ENCODE data around the gene KIRREL3. TPM values are rescaled to one million over a fixed set of nuclear protein-coding genes. Genes with fewer than 3 reads are reported as not detected.

Gene KIRREL3
- total and polyA plus RNA-seq, 2 of the 4 experiments (the other 2 are of a cell fraction) = 10.9 to 15.9 TPM

- H2BK5ac ChIP-seq (ENCODE audit: low read depth, low read length, poor library complexity, severe bottlenecking) = no peak overlapping the region
- H3K14ac ChIP-seq (replicated peaks; ENCODE audit: low read depth, low read length) = no peak overlapping the region
- 0 out of 2 replicates have a peak, but pooled peaks cover 2% of the 10 kb centered on the region for H3K9me1 ChIP-seq (ENCODE audit: insufficient read depth, low read length)
- H3K4me3 ChIP-seq (ENCODE audit: insufficient read depth, low read depth, low read length) = no peak overlapping the region
- no peak overlapping the region for H3K18ac ChIP-seq (ENCODE audit: low read depth, low read length)
- peaks cover 8% of the 10 kb centered on the region for H3K4me1 ChIP-seq (ENCODE audit: control insufficient read depth, insufficient read depth, low read length)
- no peak overlapping the region for H4K91ac ChIP-seq (ENCODE audit: insufficient read depth, low read depth, low read length)
- no peak overlapping the region for H2BK15ac ChIP-seq (ENCODE audit: low read depth, low read length)
- WGBS, 2 experiments (ENCODE audit: extremely low coverage in 2 of 2, insufficient read length in 1 of 2) = 60% methylated on average over 1 of the region's 4 CpGs; no CpG with 5 or more reads in 1 of the 2 experiments
- no peak overlapping the region for H3K56ac ChIP-seq (ENCODE audit: extremely low read depth, insufficient read depth, low read length)
- H3K4ac ChIP-seq (ENCODE audit: low read depth, low read length) = no peak overlapping the region
- no peak overlapping the region for H2AK9ac ChIP-seq (replicated peaks; ENCODE audit: low read depth, low read length, poor library complexity)
- H3K9ac ChIP-seq (ENCODE audit: low read depth, low read length) = no peak overlapping the region
- no TSS peak for BruUV-seq (replicated peaks)
- DNase-seq (no peak), ATAC-seq (ENCODE audit: low read depth) (no peak)
- in situ Hi-C loops (cut with MboI; ENCODE audit: low sequenced_read_pairs) = no loop called here
- H4K8ac ChIP-seq (ENCODE audit: low read depth in 2 of 2, low read length in 2 of 2) = no peak overlapping the region
- no peaks in the 10 kb centered on the region for H3K36me3 ChIP-seq (ENCODE audit: control insufficient read depth, insufficient read depth, low read length)
- H4K5ac ChIP-seq (ENCODE audit: low read depth, low read length) = no peak overlapping the region; the same call in 1 of the 2 replicates
- intact Hi-C loops (cut with micrococcal nuclease) = no loop called here
- H3K9me3 ChIP-seq (ENCODE audit: control insufficient read depth, insufficient read depth, low read length) = no peaks in the 10 kb centered on the region
- POLR2A ChIA-PET (ENCODE audit: unreplicated experiment) = no interaction called here
- no peak overlapping the region for H3K23ac ChIP-seq (ENCODE audit: low read depth, low read length)
- no peaks in the 10 kb centered on the region for H3K27me3 ChIP-seq (ENCODE audit: control insufficient read depth, insufficient read depth, low read length)
- no peaks in the 10 kb centered on the region for H4K20me1 ChIP-seq (ENCODE audit: insufficient read depth, low read length)
- no peak overlapping the region for H2BK20ac ChIP-seq (ENCODE audit: low read depth, low read length)
- H2BK120ac ChIP-seq (ENCODE audit: low read depth, low read length) = no peak overlapping the region
- H3K4me2 ChIP-seq (ENCODE audit: low read depth, low read length) = no peak overlapping the region
- no peak overlapping the region for H2AK5ac ChIP-seq (ENCODE audit: low read depth, low read length)
- TF ChIP-seq BHLHE40 (IDR thresholded peaks at IDR 0.05; ENCODE audit: low read depth, low read length) = no peak
- TF ChIP-seq CHD1 (IDR thresholded peaks at IDR 0.05; ENCODE audit: low read depth, low read length) = no peak
- CTCF ChIA-PET = interaction anchor here (0.8 kb wide), 1 partner anchor 11 kb away, joined by 3 read pairs; no protein-coding TSS in a partner anchor
- H2AFZ ChIP-seq (replicated peaks; ENCODE audit: low read length, poor library complexity) = no peak overlapping the region
- dilution Hi-C loops (cut with HindIII; ENCODE audit: low sequenced_read_pairs, unreplicated experiment) = no loop called here
- H3K27ac ChIP-seq (ENCODE audit: insufficient read depth, low read length) = no peak overlapping the region
- H3K79me1 ChIP-seq (ENCODE audit: low read depth in 1 of 2, low read length in 2 of 2) = peaks cover 3 to 7% of the 10 kb centered on the region in 2 experiments; a peak in 1 of 4 replicates
Measured at GRCh38 chr11:126746443-126746842, 254.1 kb downstream of the KIRREL3 start.

All from IMR-90 (cell line).